Left lung (tissue), 10 donors: Measurements from ENCODE around the gene CTNNA3. TPM values are rescaled to one million over a fixed set of nuclear protein-coding genes. Genes with fewer than 3 reads are reported as not detected.
A peak's percentile ranks its signal among the peaks of the same experiment; 100 is the strongest.

ENCODE experiments used
- ATAC-seq: fragments of 200-7000 bp; cut with Tn5 transposase; one replicate; pipeline ENCODE4 v1.9.1; 2020; ENCODE audit warnings: moderate library complexity
- DNase-seq, 4 donors: peaks; one replicate each; pipeline ENCODE4 v3.0.0-alpha.2; 2013 to 2020
- H3K27ac ChIP-seq, 2 donors: fragments of 200-600 bp; sonication (generic) in 1 of 2; one replicate each; pipeline versions ENCODE4 v1.5.0 to v1.8.0; 2020 to 2021
- H3K27me3 ChIP-seq, 2 donors: fragments of 200-600 bp; sonication (generic) in 1 of 2; one replicate each; pipeline versions ENCODE4 v1.5.0 to v1.8.0; 2020 to 2021
- H3K36me3 ChIP-seq, 2 donors: fragments of 200-600 bp; sonication (generic) in 1 of 2; one replicate each; pipeline versions ENCODE4 v1.5.0 to v1.8.0; 2020 to 2021
- H3K4me1 ChIP-seq, 2 donors: fragments of 200-600 bp; one replicate each; pipeline ENCODE4 v1.8.0; 2021
- H3K4me3 ChIP-seq, 2 donors: fragments of 200-600 bp; sonication (generic) in 1 of 2; one replicate each; pipeline versions ENCODE4 v1.5.0 to v1.8.0; 2020 to 2021; ENCODE audit warnings: mild to moderate bottlenecking in 1 of 2
- H3K9me3 ChIP-seq, 2 donors: fragments of 200-600 bp; sonication (generic) in 1 of 2; one replicate each; pipeline versions ENCODE4 v1.5.0 to v1.8.0; 2020 to 2021
- CTCF ChIP-seq, 2 donors: fragments of 200-600 bp; sonication (generic) in 1 of 2; IDR thresholded peaks; one replicate each; pipeline versions ENCODE4 v1.5.0 to v1.8.0; 2021; ENCODE audit warnings: antibody characterized with exemption in 2 of 2
- intact Hi-C, 2 donors: fragments of 100-400 bp; cut with DNase I; formaldehyde crosslinking; loops; one replicate each; pipeline versions ENCODE4 v1.11.2 to v1.14.2; 2022
- polyA plus RNA-seq, 6 donors: library from polyadenylated mRNA; unstranded; fragments of 120-200 nt; gene quantifications; one replicate each; pipeline ENCODE4 v1.2.1, GENCODE V29; 2013; ENCODE audit not compliant: insufficient read length in 6 of 6
- total RNA-seq, 2 donors: library from RNA; stranded (reverse); fragmentation: NEBNext Ultra II Directional; extraction: Animal tissue kit (Norgen Biotek cat#: 25700); gene quantifications; one replicate each; pipeline ENCODE4 v1.2.1, GENCODE V29; 2021
- donor health status: DM: no; HTN: yes; CAD: no.
- donor health status: DM: no; HTN: no; CAD: no.

CTNNA3 gene
- total and polyA plus RNA-seq, 8 donors = 1.1 to 8.2 (median 6.6) TPM; not detected in 1

GRCh38 chr10:65949526-65949925, 1746.5 kb downstream of the CTNNA3 start:
- Histone ChIP-seq H3K27ac (no peak overlapping the region), H3K4me1 (no peaks in the 10 kb centered on the region), H3K4me3 (no peak overlapping the region), H3K27me3 (no peaks in the 10 kb centered on the region), H3K36me3 (no peaks in the 10 kb centered on the region), H3K9me3 (no peaks in the 10 kb centered on the region)
- no peak for DNase-seq
- intact Hi-C loops = no loop called here
- no peak for TF ChIP-seq CTCF (IDR thresholded peaks at IDR 0.05)
- no peak for ATAC-seq

GRCh38 chr10:65945061-65945460, 1750.9 kb downstream of the CTNNA3 start:
- TF ChIP-seq CTCF (IDR thresholded peaks at IDR 0.05) = no peak
- Histone ChIP-seq H3K9me3 (no peaks in the 10 kb centered on the region), H3K27ac (no peak overlapping the region), H3K27me3 (no peaks in the 10 kb centered on the region), H3K36me3 (no peaks in the 10 kb centered on the region), H3K4me3 (no peak overlapping the region), H3K4me1 (no peaks in the 10 kb centered on the region)
- no peak for ATAC-seq
- no peak for DNase-seq
- intact Hi-C loops = no loop called here

DNA sequence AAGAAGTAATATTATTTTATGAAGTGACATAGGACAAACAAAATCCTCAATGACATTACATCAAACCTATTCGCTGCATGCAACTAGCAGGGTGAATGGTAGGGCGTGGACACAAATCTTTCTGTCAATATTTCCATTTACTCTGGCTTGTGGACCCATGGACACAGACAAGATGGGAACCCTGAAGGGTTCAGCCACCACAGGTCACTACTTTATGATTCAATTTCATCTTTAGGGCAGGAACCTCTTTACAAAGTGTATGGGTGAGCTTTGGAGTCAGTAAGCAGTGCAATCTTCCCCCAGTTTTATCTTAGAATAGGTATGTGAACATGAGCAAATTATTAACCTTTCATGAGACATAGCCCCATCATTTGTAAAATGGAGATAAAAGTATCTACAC, 1752.5 kb downstream of the CTNNA3 start:
- DNase-seq (no peak), ATAC-seq (no peak)
- Histone ChIP-seq H3K4me3 (no peak overlapping the region), H3K9me3 (no peaks in the 10 kb centered on the region), H3K27ac (no peak overlapping the region), H3K4me1 (no peaks in the 10 kb centered on the region), H3K36me3 (no peaks in the 10 kb centered on the region), H3K27me3 (no peaks in the 10 kb centered on the region)
- no peak for TF ChIP-seq CTCF (IDR thresholded peaks at IDR 0.05)
- intact Hi-C loops = no loop called here

DNA sequence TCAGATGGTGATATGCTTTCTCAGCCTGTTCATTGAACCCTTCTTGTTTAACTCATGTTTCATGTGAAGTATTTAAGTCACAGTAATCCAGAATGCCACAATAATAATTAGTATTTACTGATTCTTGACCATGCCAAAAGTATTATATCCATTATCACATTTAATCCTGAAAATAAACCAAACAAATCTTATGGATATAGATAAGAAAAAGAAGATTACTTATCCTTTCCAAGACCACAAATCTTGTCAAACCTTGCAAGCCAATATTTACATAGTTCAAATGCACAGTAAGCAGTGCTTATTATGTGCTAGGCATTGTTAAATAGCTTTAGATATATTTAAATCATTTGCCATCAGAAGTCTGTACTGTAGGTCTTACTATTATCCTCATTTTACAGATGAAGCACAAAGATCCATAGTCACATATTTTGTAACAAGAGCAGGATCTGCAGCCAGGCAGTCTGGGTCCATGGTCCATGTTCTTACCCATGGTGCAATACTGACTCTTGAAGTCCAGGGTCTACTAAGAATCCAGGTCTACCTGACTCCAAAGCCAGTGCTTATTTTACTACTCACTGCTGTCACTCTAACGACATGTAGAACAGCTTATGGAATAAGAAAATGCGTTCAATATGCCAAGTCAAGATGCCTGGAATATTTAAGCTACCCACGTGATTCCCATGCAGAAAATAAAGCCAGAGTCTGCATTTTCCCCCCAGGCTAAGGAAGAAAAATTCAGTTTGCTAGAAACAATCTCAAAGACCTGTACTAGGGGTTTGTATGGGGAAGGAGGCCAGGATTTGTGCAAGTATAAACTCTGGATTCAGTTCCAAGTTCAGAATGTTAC, 1755.0 kb downstream of the CTNNA3 start:
- H3K4me3 ChIP-seq = no peak overlapping the region
- H3K27ac ChIP-seq = no peak overlapping the region
- ATAC-seq (no peak), DNase-seq (peak in 2 of 4 donors; percentile 40 to 57)
- H3K36me3 ChIP-seq = no peaks in the 10 kb centered on the region
- H3K9me3 ChIP-seq = no peaks in the 10 kb centered on the region
- intact Hi-C loops = no loop called here
- no peaks in the 10 kb centered on the region for H3K4me1 ChIP-seq
- no peak for TF ChIP-seq CTCF (IDR thresholded peaks at IDR 0.05)
- no peaks in the 10 kb centered on the region for H3K27me3 ChIP-seq

GRCh38 chr10:65940105-65940504, 1755.9 kb downstream of the CTNNA3 start:
- intact Hi-C loops = no loop called here
- DNase-seq (no peak), ATAC-seq (peak; percentile 30)
- no peaks in the 10 kb centered on the region for H3K36me3 ChIP-seq
- H3K4me1 ChIP-seq = no peaks in the 10 kb centered on the region
- H3K27me3 ChIP-seq = no peaks in the 10 kb centered on the region
- no peak overlapping the region for H3K27ac ChIP-seq
- no peak for TF ChIP-seq CTCF (IDR thresholded peaks at IDR 0.05)
- H3K9me3 ChIP-seq = no peaks in the 10 kb centered on the region
- H3K4me3 ChIP-seq = no peak overlapping the region
